SK-N-SH treated with all-trans-retinoic acid at 6 μM for 48 hours (cell line): ENCODE data around the gene TLR7.

Experiments
- CSDC2 ChIP-seq: fragments of 250-450 bp; sonication (Bioruptor Pico); IDR thresholded peaks from 2 replicates; pipeline ENCODE4 v1.5.0; 2020; ENCODE audit warnings: mild to moderate bottlenecking, moderate library complexity
- GLIS3 ChIP-seq: fragments of 250-450 bp; sonication (Bioruptor Pico); IDR thresholded peaks from 2 replicates; pipeline ENCODE4 v1.5.0; 2020; ENCODE audit warnings: mild to moderate bottlenecking, moderate library complexity
- RARB ChIP-seq: fragments of 250-450 bp; sonication (Bioruptor Pico); IDR thresholded peaks from 2 replicates; pipeline ENCODE4 v1.8.0; 2021; ENCODE audit warnings: mild to moderate bottlenecking, moderate library complexity
- SNAI2 ChIP-seq: fragments of 250-450 bp; sonication (Bioruptor Pico); IDR thresholded peaks from 2 replicates; pipeline ENCODE4 v1.5.0; 2020; ENCODE audit warnings: mild to moderate bottlenecking, moderate library complexity
- TCF4 ChIP-seq: fragments of 250-450 bp; sonication (Bioruptor Pico); IDR thresholded peaks from 2 replicates; pipeline ENCODE4 v1.8.0; 2021; ENCODE audit warnings: mild to moderate bottlenecking, moderate library complexity, borderline replicate concordance
- TOX ChIP-seq: fragments of 250-450 bp; sonication (Bioruptor Pico); IDR thresholded peaks from 2 replicates; pipeline ENCODE4 v1.8.0; 2021; ENCODE audit warnings: mild to moderate bottlenecking, moderate library complexity, borderline replicate concordance
- ZC3H10 ChIP-seq: fragments of 250-450 bp; sonication (Bioruptor Pico); IDR thresholded peaks from 2 replicates; pipeline ENCODE4 v1.5.1; 2021; ENCODE audit warnings: mild to moderate bottlenecking, moderate library complexity
- ZFP3 ChIP-seq: fragments of 250-450 bp; sonication (Bioruptor Pico); IDR thresholded peaks from 2 replicates; pipeline ENCODE4 v1.5.0; 2020; ENCODE audit warnings: mild to moderate bottlenecking, moderate library complexity
- ZNF565 ChIP-seq: fragments of 450-650 bp; formaldehyde crosslinking; conservative IDR thresholded peaks from 2 replicates; pipeline ENCODE4 v1.5.0; 2020; ENCODE audit warnings: low read depth, mild to moderate bottlenecking, moderate library complexity
- ZNF70 ChIP-seq: fragments of 450-650 bp; formaldehyde crosslinking; IDR thresholded peaks from 2 replicates; pipeline ENCODE4 v1.5.0; 2020; ENCODE audit warnings: mild to moderate bottlenecking, moderate library complexity
- ZNF8 ChIP-seq: fragments of 450-650 bp; formaldehyde crosslinking; IDR thresholded peaks from 2 replicates; pipeline ENCODE4 v1.5.0; 2020; ENCODE audit warnings: mild to moderate bottlenecking, moderate library complexity
- TF ChIP-seq, protein P1 (sequence below): fragments of 250-450 bp; sonication (Bioruptor Pico); IDR thresholded peaks from 2 replicates; pipeline ENCODE4 v1.8.0; 2020; ENCODE audit warnings: mild to moderate bottlenecking, moderate library complexity, borderline replicate concordance

DNA sequence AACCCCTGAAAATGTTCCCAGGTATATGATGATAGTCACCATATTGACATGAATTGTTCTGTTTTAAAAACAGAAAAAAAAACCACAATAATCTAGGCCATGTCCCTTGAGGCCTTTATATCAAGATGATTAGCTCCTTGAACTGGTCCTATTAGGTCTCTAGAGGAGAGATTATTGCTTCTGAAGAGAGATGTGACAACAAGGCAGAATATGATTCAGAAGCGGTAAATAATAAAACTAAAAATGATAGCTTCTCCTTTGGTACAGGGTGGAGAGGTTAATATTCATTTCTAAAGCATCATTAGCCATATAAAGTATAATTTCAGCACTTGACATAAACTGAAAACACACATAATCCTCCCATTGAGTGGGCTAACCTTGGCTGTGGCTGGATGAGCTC, 65.4 kb downstream of the TLR7 start:
- TF ChIP-seq ZNF565 (CRISPR knock-in tag) (no peak), GLIS3 (CRISPR knock-in tag) (no peak), ZFP3 (CRISPR knock-in tag) (no peak), RARB (no peak), CSDC2 (CRISPR knock-in tag) (no peak), ZC3H10 (CRISPR knock-in tag) (no peak), TOX (CRISPR knock-in tag) (no peak), ZNF8 (CRISPR knock-in tag) (no peak), TCF4 (CRISPR knock-in tag) (no peak), ZNF70 (CRISPR knock-in tag) (no peak), SNAI2 (CRISPR knock-in tag) (no peak)
- TF ChIP-seq, protein P1, sequence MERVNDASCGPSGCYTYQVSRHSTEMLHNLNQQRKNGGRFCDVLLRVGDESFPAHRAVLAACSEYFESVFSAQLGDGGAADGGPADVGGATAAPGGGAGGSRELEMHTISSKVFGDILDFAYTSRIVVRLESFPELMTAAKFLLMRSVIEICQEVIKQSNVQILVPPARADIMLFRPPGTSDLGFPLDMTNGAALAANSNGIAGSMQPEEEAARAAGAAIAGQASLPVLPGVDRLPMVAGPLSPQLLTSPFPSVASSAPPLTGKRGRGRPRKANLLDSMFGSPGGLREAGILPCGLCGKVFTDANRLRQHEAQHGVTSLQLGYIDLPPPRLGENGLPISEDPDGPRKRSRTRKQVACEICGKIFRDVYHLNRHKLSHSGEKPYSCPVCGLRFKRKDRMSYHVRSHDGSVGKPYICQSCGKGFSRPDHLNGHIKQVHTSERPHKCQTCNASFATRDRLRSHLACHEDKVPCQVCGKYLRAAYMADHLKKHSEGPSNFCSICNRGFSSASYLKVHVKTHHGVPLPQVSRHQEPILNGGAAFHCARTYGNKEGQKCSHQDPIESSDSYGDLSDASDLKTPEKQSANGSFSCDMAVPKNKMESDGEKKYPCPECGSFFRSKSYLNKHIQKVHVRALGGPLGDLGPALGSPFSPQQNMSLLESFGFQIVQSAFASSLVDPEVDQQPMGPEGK (CRISPR knock-in tag), result no peak
